Limb (tissue), 2 donors: ENCODE measurements around the gene KLHL14.

Source experiments
- DNase-seq, 2 donors: peaks; one replicate each; pipeline ENCODE4 v3.0.0-alpha.2; 2016; ENCODE audit errors: extremely low spot score in 2 of 2

Gene KLHL14

GRCh38 chr18:32637226-32637625 is 135.6 kb downstream of the KLHL14 start:
- no peak for DNase-seq

- DNase-seq, result no peak
Observed at GRCh38 chr18:32634876-32635431, 137.9 kb downstream of the KLHL14 start.

- no peak for DNase-seq
Observed at GRCh38 chr18:32629981-32630700, 142.7 kb downstream of the KLHL14 start.

DNA sequence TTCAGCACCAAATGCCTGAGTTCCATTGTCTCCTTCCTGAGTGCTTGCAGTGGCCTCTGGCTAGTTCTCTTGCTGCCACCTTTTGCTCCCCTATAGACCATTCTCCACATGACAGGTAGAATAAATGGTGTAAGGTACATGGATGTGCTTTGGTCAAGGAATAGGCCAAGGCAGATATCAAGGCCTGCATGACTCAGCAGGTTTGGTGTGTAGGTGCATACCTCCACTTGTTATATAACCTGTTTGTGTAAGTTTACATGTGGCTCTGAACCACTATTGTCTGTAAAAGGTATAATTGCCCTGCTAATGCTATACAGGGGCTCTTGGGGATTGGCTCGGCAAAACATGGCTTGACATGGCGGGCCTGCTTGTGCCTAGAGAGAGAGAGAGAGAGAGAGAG is 143.5 kb downstream of the KLHL14 start:
- no peak for DNase-seq

DNA sequence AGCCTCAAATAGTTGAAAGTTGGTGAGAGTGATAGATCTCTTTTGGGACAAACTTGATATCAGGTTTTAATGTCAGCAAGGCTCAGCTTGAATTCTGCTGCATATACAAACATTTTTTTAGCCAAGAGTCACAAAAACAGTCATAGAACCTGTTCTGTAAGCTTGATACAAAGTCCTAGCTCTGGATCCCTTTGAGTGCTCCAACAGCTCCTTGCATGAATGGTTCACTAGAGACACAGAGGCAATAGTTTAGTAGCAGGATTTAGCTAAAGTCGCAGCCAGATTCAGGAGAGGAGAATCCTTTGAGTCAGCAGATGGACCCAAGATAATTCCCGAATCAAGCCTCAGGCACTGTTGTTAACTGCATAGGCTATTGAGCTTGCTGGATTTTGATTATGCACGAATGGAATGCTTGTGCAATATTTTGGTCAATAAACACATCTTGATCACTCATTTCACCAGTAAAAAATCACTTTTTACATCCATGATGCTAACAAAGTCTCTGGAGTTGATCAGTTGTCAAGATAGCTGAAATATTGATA is 148.6 kb downstream of the KLHL14 start:
- no peak for DNase-seq

- no peak for DNase-seq
Observed at GRCh38 chr18:32623563-32623962, 149.3 kb downstream of the KLHL14 start.
